HCT116 (cell line): Measurements from ENCODE around the gene KCNIP4.

ENCODE experiments used
- CBX3 ChIP-seq: IDR thresholded peaks from 2 replicates; pipeline ENCODE4 v1.6.1; 2012; ENCODE audit warnings: low read depth
- CTCF ChIP-seq, 3 experiments: fragments of 200-600 bp in 1 of 3; sonication (generic) in 1 of 3; IDR thresholded peaks in 2 of 3; conservative IDR thresholded peaks in 1 of 3; 2 replicates each; pipeline ENCODE4 v1.5.1; 2012 to 2017; ENCODE audit warnings: low read depth in 2 of 3, low read length in 2 of 3, antibody characterized with exemption in 1 of 3, borderline replicate concordance in 1 of 3, control low read depth in 1 of 3, mild to moderate bottlenecking in 1 of 3, mixed read lengths in 1 of 3, mixed run types in 1 of 3, moderate library complexity in 1 of 3; ENCODE audit not compliant: insufficient read depth in 1 of 3
- EZH2 ChIP-seq: fragments of 200-600 bp; sonication (generic); IDR thresholded peaks from 2 replicates; pipeline ENCODE4 v1.6.1; 2017; ENCODE audit warnings: antibody characterized with exemption, mixed run types
- MAX ChIP-seq: IDR thresholded peaks from 2 replicates; pipeline ENCODE4 v1.6.1; 2012
- POLR2A ChIP-seq: IDR thresholded peaks from 2 replicates; pipeline ENCODE4 v1.7.0; 2011; ENCODE audit warnings: borderline replicate concordance; ENCODE audit not compliant: insufficient read depth, insufficient read length; ENCODE audit errors: extremely low read depth
- SIN3A ChIP-seq: IDR thresholded peaks from 2 replicates; pipeline ENCODE4 v1.6.1; 2012; ENCODE audit warnings: low read depth
- SRF ChIP-seq: IDR thresholded peaks from 2 replicates; pipeline ENCODE4 v1.6.1; 2012; ENCODE audit warnings: low read depth
- ZNF274 ChIP-seq: fragments of 200-500 bp; sonication (Bioruptor generic); IDR thresholded peaks from 2 replicates; pipeline ENCODE4 v1.6.1; 2014; ENCODE audit warnings: mild to moderate bottlenecking, low read depth, low read length, inconsistent platforms

- TF ChIP-seq POLR2A = no peak
- TF ChIP-seq CTCF (IDR thresholded peaks at IDR 0.05 in 2 of 3, conservative IDR thresholded peaks at IDR 0.05 in 1 of 3; ENCODE audit: borderline replicate concordance in 1 of 3, insufficient read depth in 1 of 3, low read depth in 2 of 3, low read length in 2 of 3) = peak in 1 of 3 experiments; percentile 16; a peak in 1 of 6 replicates
- no peak for TF ChIP-seq EZH2
- no peak for TF ChIP-seq ZNF274
- TF ChIP-seq SRF = no peak
- no peak for TF ChIP-seq MAX
- TF ChIP-seq CBX3 = no peak
- no peak for TF ChIP-seq SIN3A
Measured at GRCh38 chr4:21879187-21879586, 69.4 kb downstream of the KCNIP4 start.
